RWPE2 (cell line): Measurements from ENCODE around the gene OR2M7.

Experiments used
- ATAC-seq: fragments of 200-7000 bp; cut with Tn5 transposase; 3 replicates; pipeline ENCODE4 v1.9.1; 2021; ENCODE audit warnings: low read depth
- DNase-seq: peaks from one replicate; pipeline ENCODE4 v3.0.0-alpha.2; 2020; ENCODE audit warnings: low spot score
- H3K27ac ChIP-seq: fragments of 450-650 bp; 2 replicates; pipeline ENCODE4 v1.5.1; 2017; ENCODE audit warnings: mild to moderate bottlenecking; ENCODE audit not compliant: poor library complexity, severe bottlenecking
- H3K27me3 ChIP-seq: fragments of 250-450 bp; sonication (Bioruptor Pico); 2 replicates; pipeline ENCODE4 v1.5.1; 2021; ENCODE audit warnings: mild to moderate bottlenecking, moderate library complexity; ENCODE audit not compliant: insufficient read depth, poor library complexity, severe bottlenecking
- H3K36me3 ChIP-seq: fragments of 250-450 bp; sonication (Bioruptor Pico); 2 replicates; pipeline ENCODE4 v1.5.1; 2020; ENCODE audit warnings: low read depth, mild to moderate bottlenecking, moderate library complexity
- H3K4me1 ChIP-seq: fragments of 250-450 bp; sonication (Bioruptor Pico); 2 replicates; pipeline ENCODE4 v1.5.1; 2021; ENCODE audit warnings: mild to moderate bottlenecking, moderate library complexity; ENCODE audit not compliant: insufficient read depth, poor library complexity, severe bottlenecking
- H3K4me3 ChIP-seq: fragments of 250-450 bp; sonication (Bioruptor Pico); 2 replicates; pipeline ENCODE4 v1.5.1; 2021; ENCODE audit warnings: mild to moderate bottlenecking, moderate library complexity; ENCODE audit not compliant: severe bottlenecking
- H3K9me3 ChIP-seq: fragments of 250-450 bp; sonication (Bioruptor Pico); 2 replicates; pipeline ENCODE4 v1.5.1; 2021; ENCODE audit warnings: mild to moderate bottlenecking, moderate library complexity; ENCODE audit not compliant: severe bottlenecking
- CTCF ChIP-seq: fragments of 450-650 bp; IDR thresholded peaks from one replicate; pipeline ENCODE4 v1.5.1; 2017; ENCODE audit warnings: mild to moderate bottlenecking, moderate library complexity; ENCODE audit not compliant: poor library complexity, severe bottlenecking

OR2M7 gene

GRCh38 chr1:248324468-248324867 lies at the start of gene OR2M7:
OR2M7 (minus strand) TSS chr1:248324568; CDS start chr1:248324568, 0 bp downstream.
- no peak for TF ChIP-seq CTCF
- DNase-seq (no peak), ATAC-seq (no peak)
- H3K4me1 ChIP-seq: no peaks in the 10 kb centered on the region
- no peaks in the 10 kb centered on the region for H3K36me3 ChIP-seq
- H3K27me3 ChIP-seq: no peaks in the 10 kb centered on the region
- no peak within 1 kb of the TSS for H3K27ac ChIP-seq
- no peak within 1 kb of the TSS for H3K4me3 ChIP-seq
- H3K9me3 ChIP-seq: no peaks in the 10 kb centered on the region

- Histone ChIP-seq H3K4me1 (no peaks in the 10 kb centered on the region), H3K9me3 (no peaks in the 10 kb centered on the region), H3K27ac (no peak overlapping the region), H3K27me3 (no peaks in the 10 kb centered on the region), H3K36me3 (no peaks in the 10 kb centered on the region), H3K4me3 (no peak overlapping the region)
- TF ChIP-seq CTCF: no peak
- DNase-seq (no peak), ATAC-seq (no peak)
Measured at GRCh38 chr1:248373761-248374160, 49.4 kb upstream of the OR2M7 start.

- no peak overlapping the region for H3K4me3 ChIP-seq
- H3K27ac ChIP-seq: no peak overlapping the region
- DNase-seq: no peak
- H3K9me3 ChIP-seq: no peaks in the 10 kb centered on the region
- no peak for TF ChIP-seq CTCF
- H3K36me3 ChIP-seq: no peaks in the 10 kb centered on the region
- no peaks in the 10 kb centered on the region for H3K4me1 ChIP-seq
- H3K27me3 ChIP-seq: no peaks in the 10 kb centered on the region
- no peak for ATAC-seq
Measured at GRCh38 chr1:248372394-248372793, 48.0 kb upstream of the OR2M7 start.

- Histone ChIP-seq H3K9me3 (peaks cover 3% of the 10 kb centered on the region), H3K27me3 (no peaks in the 10 kb centered on the region), H3K4me3 (no peak overlapping the region), H3K27ac (no peak overlapping the region), H3K4me1 (no peaks in the 10 kb centered on the region), H3K36me3 (no peaks in the 10 kb centered on the region)
- ATAC-seq (no peak), DNase-seq (no peak)
- no peak for TF ChIP-seq CTCF
Measured at GRCh38 chr1:248366609-248367008, 42.2 kb upstream of the OR2M7 start.

GRCh38 chr1:248361121-248361715 lies 36.9 kb upstream of the OR2M7 start, which contains the start of gene OR2T4:
OR2T4 (plus strand) TSS chr1:248361665; CDS start chr1:248361665, 0 bp downstream.
- no peak for DNase-seq
- no peak within 1 kb of the TSS for H3K27ac ChIP-seq

More at GRCh38 chr1:248361121-248361715, 36.9 kb upstream of the OR2M7 start, which contains the start of gene OR2T4:
- no peak for TF ChIP-seq CTCF
- Histone ChIP-seq H3K4me3 (no peak within 1 kb of the TSS), H3K9me3 (no peaks in the 10 kb centered on the region), H3K36me3 (no peaks in the 10 kb centered on the region), H3K4me1 (no peaks in the 10 kb centered on the region), H3K27me3 (no peaks in the 10 kb centered on the region)
- no peak for ATAC-seq
